H1 (cell line): ENCODE results near the gene DCP2. TPM values are rescaled to one million over a fixed set of nuclear protein-coding genes. Genes with fewer than 3 reads are reported as not detected.
A peak's percentile ranks its signal among the peaks of the same experiment; 100 is the strongest.

ENCODE experiments used
- CTCF ChIA-PET: fragments of 300-600 bp; sonication (Branson Sonifier 250); formaldehyde crosslinking; loops from one replicate; lab custom pipeline; 2021; ENCODE audit not compliant: partially characterized antibody; lab: Charles Lee
- POLR2A ChIA-PET: fragments of 300-600 bp; sonication (Branson Sonifier 250); formaldehyde crosslinking; loops from one replicate; lab custom pipeline; 2021; ENCODE audit warnings: inconsistent platforms; ENCODE audit not compliant: partially characterized antibody; lab: Charles Lee
- DNase-seq, 2 experiments: peaks; one replicate each; pipeline versions ENCODE4 v3.0.0 to v3.0.0-alpha.2; 2010 to 2022; ENCODE audit warnings: low spot score in 2 of 2, low read depth in 1 of 2, mixed read lengths in 1 of 2
- FAIRE-seq: peaks from 2 replicates; lab custom pipeline; 2011; peaks lifted over from hg19 to GRCh38; lab: Jason Lieb, UNC
- H2AFZ ChIP-seq: 2 replicates; pipeline ENCODE4 v1.8.1; 2012; ENCODE audit warnings: low read length, inconsistent platforms
- H2AK5ac ChIP-seq: 2 replicates; pipeline ENCODE4 v1.6.1; 2013; ENCODE audit warnings: low read depth, low read length
- H2BK120ac ChIP-seq: replicated peaks from 2 replicates; pipeline ENCODE3; 2013; ENCODE audit warnings: low read depth, low read length, inconsistent platforms
- H2BK12ac ChIP-seq: 2 replicates; pipeline ENCODE4 v1.6.1; 2013; ENCODE audit warnings: low read depth, low read length
- H2BK15ac ChIP-seq: 2 replicates; pipeline ENCODE4 v1.6.1; 2013; ENCODE audit warnings: low read length
- H2BK20ac ChIP-seq: 2 replicates; pipeline ENCODE4 v1.6.1; 2013; ENCODE audit warnings: low read length
- H2BK5ac ChIP-seq: 2 replicates; pipeline ENCODE4 v1.6.1; 2013; ENCODE audit warnings: low read depth, low read length
- H3K14ac ChIP-seq: 2 replicates; pipeline ENCODE4 v1.6.1; 2013; ENCODE audit warnings: inconsistent platforms; ENCODE audit not compliant: insufficient read length
- H3K18ac ChIP-seq: 2 replicates; pipeline ENCODE4 v1.6.1; 2013; ENCODE audit warnings: low read length; ENCODE audit errors: extremely low read depth
- H3K23ac ChIP-seq: 2 replicates; pipeline ENCODE4 v1.6.1; 2013; ENCODE audit warnings: inconsistent platforms; ENCODE audit not compliant: insufficient read length
- H3K23me2 ChIP-seq: 2 replicates; pipeline ENCODE4 v1.6.1; 2013; ENCODE audit warnings: low read depth, low read length
- H3K27ac ChIP-seq: 2 replicates; pipeline ENCODE4 v1.6.1; 2011; ENCODE audit warnings: low read depth, low read length, inconsistent platforms
- H3K27me3 ChIP-seq, 4 experiments: replicated peaks in 1 of 4; 1 replicate in 1 of 4; 2 replicates in 3 of 4; pipeline versions ENCODE4 v1.6.1 to v1.8.1; 2011 to 2013; ENCODE audit warnings: low read length in 3 of 4, mild to moderate bottlenecking in 3 of 4, inconsistent platforms in 2 of 4, mixed read lengths in 2 of 4, moderate library complexity in 1 of 4; ENCODE audit not compliant: control insufficient read depth in 3 of 4, insufficient read depth in 3 of 4; ENCODE audit errors: extremely low read depth in 1 of 4
- H3K36me3 ChIP-seq, 4 experiments: 2 replicates each; pipeline versions ENCODE4 v1.6.1 to v1.8.1; 2011 to 2013; ENCODE audit warnings: mild to moderate bottlenecking in 4 of 4, low read length in 3 of 4, moderate library complexity in 2 of 4, control low read depth in 1 of 4, inconsistent platforms in 1 of 4; ENCODE audit not compliant: insufficient read depth in 4 of 4, control insufficient read depth in 2 of 4
- H3K4ac ChIP-seq: replicated peaks from 2 replicates; pipeline ENCODE3; 2013; ENCODE audit warnings: low read length, low read depth, mixed read lengths, inconsistent platforms; ENCODE audit not compliant: insufficient read length
- H3K4me1 ChIP-seq, 4 experiments: replicated peaks in 1 of 4; 1 replicate in 1 of 4; 2 replicates in 3 of 4; pipeline versions ENCODE4 v1.6.1 to v1.8.1; 2011 to 2013; ENCODE audit warnings: low read length in 3 of 4, inconsistent platforms in 2 of 4, mixed read lengths in 1 of 4; ENCODE audit not compliant: insufficient read depth in 4 of 4, control insufficient read depth in 3 of 4
- H3K4me2 ChIP-seq, 2 experiments: 2 replicates each; pipeline versions ENCODE4 v1.6.1 to v1.8.1; 2011 to 2013; ENCODE audit warnings: low read depth in 2 of 2, low read length in 2 of 2, control low read depth in 1 of 2, inconsistent platforms in 1 of 2, mild to moderate bottlenecking in 1 of 2; ENCODE audit not compliant: insufficient read depth in 1 of 2
- H3K4me3 ChIP-seq, 4 experiments: fragments of 200-600, 300-600 bp in 1 of 4; sonication (generic), shearing (Covaris generic), sonication (Bioruptor Twin) in 1 of 4; 2 replicates each; pipeline versions ENCODE4 v1.5.1 to v1.8.1; 2011 to 2016; ENCODE audit warnings: low read length in 4 of 4, low read depth in 3 of 4, control low read depth in 2 of 4, inconsistent platforms in 2 of 4, mild to moderate bottlenecking in 2 of 4, mixed read lengths in 1 of 4, moderate library complexity in 1 of 4; ENCODE audit not compliant: insufficient read depth in 2 of 4; ENCODE audit errors: extremely low read depth in 1 of 4
- H3K56ac ChIP-seq: replicated peaks from 2 replicates; pipeline ENCODE3; 2013; ENCODE audit warnings: low read depth, mild to moderate bottlenecking, mixed read lengths, low read length, inconsistent platforms; ENCODE audit not compliant: insufficient read length
- H3K79me1 ChIP-seq: 2 replicates; pipeline ENCODE4 v1.6.1; 2013; ENCODE audit warnings: low read depth, low read length, control low read depth
- H3K79me2 ChIP-seq, 2 experiments: 2 replicates each; pipeline versions ENCODE4 v1.6.1 to v1.8.1; 2012 to 2013; ENCODE audit warnings: low read length in 2 of 2, mild to moderate bottlenecking in 2 of 2, inconsistent platforms in 1 of 2; ENCODE audit not compliant: insufficient read depth in 2 of 2, control insufficient read depth in 1 of 2
- H3K9ac ChIP-seq, 4 experiments: replicated peaks in 1 of 4; 1 replicate in 1 of 4; 2 replicates in 3 of 4; pipeline versions ENCODE4 v1.6.1 to v1.8.1; 2011 to 2013; ENCODE audit warnings: low read depth in 3 of 4, low read length in 3 of 4, control low read depth in 2 of 4, mild to moderate bottlenecking in 2 of 4, moderate library complexity in 2 of 4, inconsistent platforms in 1 of 4; ENCODE audit errors: extremely low read depth in 1 of 4
- H3K9me3 ChIP-seq, 2 experiments: 2 replicates each; pipeline versions ENCODE4 v1.6.1 to v1.8.1; 2012 to 2013; ENCODE audit warnings: mild to moderate bottlenecking in 2 of 2, moderate library complexity in 2 of 2, control low read depth in 1 of 2, inconsistent platforms in 1 of 2, low read depth in 1 of 2, low read length in 1 of 2, mixed read lengths in 1 of 2; ENCODE audit not compliant: insufficient read depth in 2 of 2
- H4K20me1 ChIP-seq, 2 experiments: replicated peaks in 1 of 2; 2 replicates each; pipeline versions ENCODE3 to v1.8.1; 2011 to 2013; ENCODE audit warnings: inconsistent platforms in 2 of 2, low read length in 2 of 2, mild to moderate bottlenecking in 1 of 2; ENCODE audit not compliant: insufficient read depth in 2 of 2, control insufficient read depth in 1 of 2
- H4K5ac ChIP-seq: 2 replicates; pipeline ENCODE4 v1.6.1; 2013; ENCODE audit warnings: low read length, low read depth, mixed read lengths, inconsistent platforms; ENCODE audit not compliant: insufficient read length
- H4K8ac ChIP-seq: 2 replicates; pipeline ENCODE4 v1.8.0; 2013; ENCODE audit warnings: mild to moderate bottlenecking, moderate library complexity, low read length, inconsistent platforms; ENCODE audit not compliant: insufficient read depth; ENCODE audit errors: extremely low read depth
- H4K91ac ChIP-seq: replicated peaks from 2 replicates; pipeline ENCODE3; 2013; ENCODE audit warnings: low read length, mixed read lengths, inconsistent platforms; ENCODE audit not compliant: insufficient read length
- CBX8 ChIP-seq: fragments of 300-800, 300-1000 bp; sonication (generic); IDR thresholded peaks from 2 replicates; pipeline ENCODE4 v1.7.1; 2016; ENCODE audit warnings: low read depth, low read length, borderline replicate concordance
- CHD1 ChIP-seq: IDR thresholded peaks from 2 replicates; pipeline ENCODE4 v1.6.1; 2012; ENCODE audit warnings: low read depth, low read length, improper control_type of control experiment
- CREB1 ChIP-seq: IDR thresholded peaks from 2 replicates; pipeline ENCODE4 v1.6.1; 2012; ENCODE audit warnings: inconsistent platforms
- FOSL1 ChIP-seq: IDR thresholded peaks from 2 replicates; pipeline ENCODE4 v1.6.1; 2011; ENCODE audit warnings: mild to moderate bottlenecking, low read depth, low read length, moderate library complexity; ENCODE audit not compliant: insufficient read depth
- POLR2A ChIP-seq, 2 experiments: IDR thresholded peaks; 1 replicate in 1 of 2; 2 replicates in 1 of 2; pipeline ENCODE4 v1.6.1; 2011; ENCODE audit warnings: low read depth in 2 of 2, low read length in 2 of 2, mild to moderate bottlenecking in 2 of 2; ENCODE audit errors: control extremely low read depth in 1 of 2
- SAP30 ChIP-seq: fragments of 300-600 bp; sonication (generic); IDR thresholded peaks from 2 replicates; pipeline ENCODE4 v1.7.1; 2012; ENCODE audit warnings: low read length, moderate library complexity, mild to moderate bottlenecking, inconsistent platforms; ENCODE audit not compliant: insufficient read depth, insufficient replicate concordance
- SIN3A ChIP-seq, 2 experiments: IDR thresholded peaks in 1 of 2; conservative IDR thresholded peaks in 1 of 2; 2 replicates each; pipeline ENCODE4 v1.6.1; 2011 to 2012; ENCODE audit warnings: low read length in 2 of 2, improper control_type of control experiment in 1 of 2, low read depth in 1 of 2, mild to moderate bottlenecking in 1 of 2
- SP1 ChIP-seq: IDR thresholded peaks from 2 replicates; pipeline ENCODE4 v1.6.1; 2011; ENCODE audit warnings: low read depth, low read length
- SRF ChIP-seq: IDR thresholded peaks from 2 replicates; pipeline ENCODE4 v1.6.1; 2011; ENCODE audit warnings: mild to moderate bottlenecking, low read depth, low read length, moderate library complexity
- SUZ12 ChIP-seq: fragments of 200-600 bp; sonication (generic); IDR thresholded peaks from 2 replicates; pipeline ENCODE4 v1.6.1; 2012; ENCODE audit warnings: mild to moderate bottlenecking, inconsistent platforms, low read length, moderate library complexity, mixed read lengths
- TBP ChIP-seq: IDR thresholded peaks from 2 replicates; pipeline ENCODE4 v1.6.1; 2011; ENCODE audit warnings: low read depth, low read length, improper control_type of control experiment
- WGBS, 2 experiments: shearing (Covaris generic) in 1 of 2; methylation state at CpG; one replicate each; pipeline versions ENCODE4 v1.1.6 to v1.1.7; 2013 to 2015; ENCODE audit warnings: low lambda C conversion rate in 2 of 2, mixed read lengths in 2 of 2, inconsistent platforms in 1 of 2, low coverage in 1 of 2, missing lambda C conversion rate in 1 of 2; ENCODE audit not compliant: insufficient replicate concordance in 2 of 2, insufficient coverage in 1 of 2, insufficient read length in 1 of 2; ENCODE audit errors: extremely low coverage in 1 of 2, missing lambda C conversion rate in 1 of 2; 5-methylcytosine and 5-hydroxymethylcytosine counted together
- polyA plus RNA-seq, 7 experiments: library from polyadenylated mRNA; depleted of rRNA in 3 of 7; stranded (reverse) in 5 of 7; unstranded in 2 of 7; fragments of >200 nt in 5 of 7; fragments of 200-250 nt in 2 of 7; gene quantifications; 1 replicate in 5 of 7; 2 replicates in 1 of 7; 4 replicates in 1 of 7; pipeline versions ENCODE4 v1.2.1 to v1.2.3, GENCODE V29; 2011 to 2013; ENCODE audit warnings: missing spikeins in 2 of 7, mixed read lengths in 2 of 7
- total RNA-seq: library from RNA; stranded (reverse); fragmentation: NEBNext Ultra II Directional; extraction: Animal tissue kit (Norgen Biotek cat#: 25700); gene quantifications from 2 replicates; pipeline ENCODE4 v1.2.1, GENCODE V29; 2021

DCP2 gene
- total and polyA plus RNA-seq, 2 of the 8 experiments (the other 6 are each of a cell fraction or from before 2014, with no cell fraction given): 14.4 to 162 TPM

DNA sequence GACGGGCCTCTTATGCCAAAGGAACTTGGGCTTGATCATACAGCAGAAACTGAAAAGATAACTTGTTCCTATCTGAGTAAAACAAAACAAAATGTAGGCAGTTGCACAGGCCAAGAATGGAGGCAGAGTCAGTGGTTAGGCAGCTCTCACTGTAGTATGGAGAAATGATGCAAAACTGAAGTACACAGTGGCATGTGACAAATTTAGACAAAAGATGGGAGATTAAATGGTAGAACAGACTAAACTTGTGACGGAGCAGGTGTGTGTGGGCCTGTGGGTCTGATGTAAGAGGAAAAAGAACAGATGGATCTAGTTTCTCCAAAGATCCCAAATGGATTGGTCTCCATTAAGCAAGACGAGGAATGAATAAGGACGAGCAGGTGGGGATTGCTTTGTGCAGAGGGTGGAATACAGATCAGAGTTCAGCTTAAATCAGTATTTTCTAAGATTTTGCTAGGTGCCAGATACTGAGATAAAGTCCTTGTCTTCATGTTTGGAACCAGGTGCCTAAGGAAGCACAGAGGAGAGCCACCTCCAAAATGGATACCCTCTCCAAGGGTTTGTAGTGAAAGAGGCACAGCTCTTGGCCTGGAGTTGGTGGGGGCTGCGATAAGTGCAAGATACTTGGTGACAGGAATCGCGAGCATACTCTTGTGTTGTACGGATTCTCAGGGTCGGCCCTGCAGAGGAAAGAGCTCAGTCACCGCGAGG is 722 bp upstream of the DCP2 start:
- H3K14ac ChIP-seq: no peak overlapping the region
- H3K36me3 ChIP-seq: peaks cover 0 to under 1% (median 0%) of the 10 kb centered on the region in 4 experiments; a peak in 2 of 8 replicates
- 43% methylated on average over 11 of the region's 11 CpGs; no CpG with 5 or more reads in 1 of the 2 experiments for WGBS, 2 experiments
- H2BK20ac ChIP-seq: no peak overlapping the region
- H3K23ac ChIP-seq: no peak overlapping the region
- H3K79me2 ChIP-seq: peaks cover 15 to 40% of the 10 kb centered on the region in 2 experiments; a peak in 3 of 4 replicates
- peak overlapping the region; percentile 52 to 84 (median 76) for H3K9ac ChIP-seq
- peak overlapping the region; percentile 52 for H3K56ac ChIP-seq
- no peaks in the 10 kb centered on the region for H3K9me3 ChIP-seq
- peak overlapping the region; percentile 93 for H3K27ac ChIP-seq
- no peaks in the 10 kb centered on the region; the same call in 1 of the 2 replicates for H3K23me2 ChIP-seq
- H2BK12ac ChIP-seq: peak overlapping the region; percentile 29; the same call in 1 of the 2 replicates
- peaks cover 0 to 4% (median 2%) of the 10 kb centered on the region in 4 experiments; a peak in 3 of 7 replicates for H3K4me1 ChIP-seq
- ChIA-PET POLR2A (interaction anchor here (0.7 to 2.4 kb wide), 13 partner anchors 9 to 537 kb away, joined by 3 to 23 read pairs (median 4); partner anchors contain the start of genes REEP5, SRP19 and YTHDC2), CTCF (interaction anchor here (0.5 to 2.8 kb wide), 5 partner anchors 11 to 281 kb away, joined by 3 to 11 read pairs (median 4); partner anchors contain the start of gene REEP5)
- peak overlapping the region; percentile 87 for H2BK5ac ChIP-seq
- H3K79me1 ChIP-seq: no peaks in the 10 kb centered on the region
- H4K8ac ChIP-seq: peak overlapping the region; percentile 95; the same call in 1 of the 2 replicates
- 0 out of 2 replicates have a peak overlapping the region, but pooled peaks have one; percentile 3 for H2AK5ac ChIP-seq
- DNase-seq: no peak
- H3K4ac ChIP-seq: peak overlapping the region; percentile 55
- H3K27me3 ChIP-seq: no peaks in the 10 kb centered on the region
- no peak for FAIRE-seq
- peak overlapping the region; percentile 91 for H4K91ac ChIP-seq
- peaks cover 0 to under 1% of the 10 kb centered on the region in 2 experiments for H4K20me1 ChIP-seq
- H2BK15ac ChIP-seq: peak overlapping the region; percentile 37
- H3K4me2 ChIP-seq: peak overlapping the region; percentile 63 to 77
- peak overlapping the region; percentile 9 for H2BK120ac ChIP-seq
- H3K4me3 ChIP-seq: peak overlapping the region; percentile 19 to 97 (median 50)
- peak overlapping the region; percentile 95 for H3K18ac ChIP-seq
- H4K5ac ChIP-seq: peak overlapping the region; percentile 94
- peak overlapping the region; percentile 74 for H2AFZ ChIP-seq
- TF ChIP-seq FOSL1 (no peak), POLR2A (IDR thresholded peaks at IDR 0.05; ENCODE audit: control extremely low read depth in 1 of 2, low read depth in 2 of 2, low read length in 2 of 2) (peak in 1 of 2 experiments; percentile 18; a peak in 1 of 3 replicates), SIN3A (conservative IDR thresholded peaks at IDR 0.05 in 1 of 2, IDR thresholded peaks at IDR 0.05 in 1 of 2; ENCODE audit: low read depth in 1 of 2, low read length in 2 of 2) (no peak), CREB1 (no peak), SRF (no peak), CBX8 (no peak), SAP30 (no peak), SUZ12 (no peak), CHD1 (no peak), TBP (no peak), SP1 (no peak)
